ENCODE results near the gene TXNDC2. TPM values are rescaled to one million over a fixed set of nuclear protein-coding genes. Genes with fewer than 3 reads are reported as not detected.
"Not testable (repeated sequence)": the region's sequence is repeated elsewhere in the genome, so short reads cannot be mapped to it uniquely, and the experiment has no call there.

The TXNDC2 gene
- total and polyA plus RNA-seq, 2 donors: 0.02 TPM; not detected in 1

DNA sequence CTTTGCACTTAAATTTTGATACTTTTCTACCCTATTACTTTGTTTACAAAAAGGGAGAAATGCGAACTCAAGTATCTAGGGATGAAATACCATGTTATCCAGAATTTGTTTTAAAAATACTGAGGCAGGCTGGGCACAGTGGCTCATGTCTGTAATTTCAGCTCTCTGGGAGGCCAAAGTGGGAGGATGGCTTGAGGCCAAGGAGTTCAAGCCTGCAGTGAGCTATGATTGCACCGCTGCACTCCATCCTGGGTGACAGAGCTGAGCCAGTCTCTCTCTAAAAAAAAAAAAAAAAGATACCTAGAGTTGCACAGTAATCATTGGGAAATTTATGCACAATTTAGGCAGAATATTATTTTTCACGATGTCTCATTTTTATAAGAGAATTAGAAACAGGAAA lies 15.6 kb downstream of the TXNDC2 start:
- Histone ChIP-seq H3K27ac (ENCODE audit: low read depth in 1 of 2, low read length in 1 of 2) (no peak overlapping the region), H3K27me3 (ENCODE audit: control insufficient read depth in 2 of 2, insufficient read depth in 1 of 2, low read length in 1 of 2) (no peaks in the 10 kb centered on the region), H3K9me3 (ENCODE audit: control insufficient read depth in 2 of 2, insufficient read depth in 1 of 2, low read length in 1 of 2) (no peaks in the 10 kb centered on the region), H3K4me3 (ENCODE audit: low read length in 2 of 2) (no peak overlapping the region), H3K4me1 (ENCODE audit: control insufficient read depth in 2 of 2, insufficient read depth in 2 of 2, low read length in 2 of 2) (no peaks in the 10 kb centered on the region), H3K36me3 (ENCODE audit: control insufficient read depth in 2 of 2, insufficient read depth in 2 of 2, low read length in 1 of 2) (no peaks in the 10 kb centered on the region)
- 97% methylated on average over 3 of the region's 3 CpGs for WGBS
- DNase-seq (ENCODE audit: low read depth in 6 of 9, low spot score in 9 of 9): no peak

DNA sequence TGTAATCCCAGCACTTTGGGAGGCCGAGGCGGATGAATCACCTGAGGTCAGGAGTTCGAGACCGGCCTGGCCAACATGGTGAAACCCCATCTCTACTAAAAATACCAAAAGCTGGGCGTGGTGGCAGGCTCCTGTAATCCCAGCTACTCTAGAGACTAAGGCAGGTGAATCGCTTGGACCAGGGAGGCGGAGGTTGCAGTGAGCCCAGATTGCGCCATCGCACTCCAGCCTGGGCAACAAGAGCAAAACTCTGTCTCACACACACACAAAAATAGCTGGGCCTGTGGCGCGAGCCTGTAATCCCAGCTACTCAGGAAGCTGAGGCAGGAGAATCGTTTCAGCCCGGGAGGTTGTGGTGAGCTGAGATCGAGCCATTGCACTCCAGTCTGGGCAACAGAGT lies 16.5 kb downstream of the TXNDC2 start:
- DNase-seq (ENCODE audit: low read depth in 6 of 9, low spot score in 9 of 9); H3K27ac ChIP-seq (ENCODE audit: low read depth in 1 of 2, low read length in 1 of 2); H3K27me3 ChIP-seq (ENCODE audit: control insufficient read depth in 2 of 2, insufficient read depth in 1 of 2, low read length in 1 of 2); H3K36me3 ChIP-seq (ENCODE audit: control insufficient read depth in 2 of 2, insufficient read depth in 2 of 2, low read length in 1 of 2); H3K4me3 ChIP-seq (ENCODE audit: low read length in 2 of 2); H3K9me3 ChIP-seq (ENCODE audit: control insufficient read depth in 2 of 2, insufficient read depth in 1 of 2, low read length in 1 of 2); H3K4me1 ChIP-seq (ENCODE audit: control insufficient read depth in 2 of 2, insufficient read depth in 2 of 2, low read length in 2 of 2): not testable (repeated sequence)
- WGBS: 96% methylated on average over 14 of the region's 14 CpGs

DNA sequence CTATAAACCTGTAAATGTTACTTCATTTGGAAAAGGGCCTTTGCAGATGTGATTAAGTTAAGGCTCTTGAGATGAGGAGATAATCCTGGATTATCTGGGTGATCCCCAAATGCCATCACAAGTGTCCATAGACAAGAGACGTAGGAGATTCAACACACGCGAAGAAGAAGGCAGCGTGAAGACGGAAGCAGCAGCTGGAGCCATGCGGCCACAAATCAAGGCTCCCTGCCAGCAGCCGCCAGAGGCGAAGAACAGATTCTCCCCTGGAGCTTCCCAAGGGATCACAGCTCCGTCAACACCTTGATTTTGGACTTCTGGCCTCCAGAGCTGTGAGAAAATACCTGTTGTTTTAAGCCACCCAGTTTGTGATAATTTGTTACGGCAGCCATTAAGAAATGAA lies 17.1 kb downstream of the TXNDC2 start:
- no peaks in the 10 kb centered on the region for H3K4me1 ChIP-seq (ENCODE audit: control insufficient read depth in 2 of 2, insufficient read depth in 2 of 2, low read length in 2 of 2)
- H3K27me3 ChIP-seq (ENCODE audit: control insufficient read depth in 2 of 2, insufficient read depth in 1 of 2, low read length in 1 of 2): no peaks in the 10 kb centered on the region
- H3K36me3 ChIP-seq (ENCODE audit: control insufficient read depth in 2 of 2, insufficient read depth in 2 of 2, low read length in 1 of 2): no peaks in the 10 kb centered on the region
- DNase-seq (ENCODE audit: low read depth in 6 of 9, low spot score in 9 of 9): no peak
- H3K27ac ChIP-seq (ENCODE audit: low read depth in 1 of 2, low read length in 1 of 2): no peak overlapping the region
- WGBS: 97% methylated on average over 10 of the region's 10 CpGs
- H3K4me3 ChIP-seq (ENCODE audit: low read length in 2 of 2): no peak overlapping the region
- H3K9me3 ChIP-seq (ENCODE audit: control insufficient read depth in 2 of 2, insufficient read depth in 1 of 2, low read length in 1 of 2): no peaks in the 10 kb centered on the region

- no peak for DNase-seq (ENCODE audit: low read depth in 6 of 9, low spot score in 9 of 9)
- no peaks in the 10 kb centered on the region for H3K36me3 ChIP-seq (ENCODE audit: control insufficient read depth in 2 of 2, insufficient read depth in 2 of 2, low read length in 1 of 2)
- no peaks in the 10 kb centered on the region for H3K4me1 ChIP-seq (ENCODE audit: control insufficient read depth in 2 of 2, insufficient read depth in 2 of 2, low read length in 2 of 2)
- no peaks in the 10 kb centered on the region for H3K9me3 ChIP-seq (ENCODE audit: control insufficient read depth in 2 of 2, insufficient read depth in 1 of 2, low read length in 1 of 2)
- no peak overlapping the region for H3K4me3 ChIP-seq (ENCODE audit: low read length in 2 of 2)
- 90% methylated on average over 5 of the region's 5 CpGs for WGBS
- H3K27ac ChIP-seq (ENCODE audit: low read depth in 1 of 2, low read length in 1 of 2): no peak overlapping the region
- H3K27me3 ChIP-seq (ENCODE audit: control insufficient read depth in 2 of 2, insufficient read depth in 1 of 2, low read length in 1 of 2): no peaks in the 10 kb centered on the region
These were observed 19.7 kb downstream of the TXNDC2 start for GRCh38 chr18:9905401-9905922.

GRCh38 chr18:9906481-9906880 lies 20.7 kb downstream of the TXNDC2 start:
- no peak for DNase-seq (ENCODE audit: low read depth in 6 of 9, low spot score in 9 of 9)
- Histone ChIP-seq H3K9me3 (ENCODE audit: control insufficient read depth in 2 of 2, insufficient read depth in 1 of 2, low read length in 1 of 2) (no peaks in the 10 kb centered on the region), H3K36me3 (ENCODE audit: control insufficient read depth in 2 of 2, insufficient read depth in 2 of 2, low read length in 1 of 2) (no peaks in the 10 kb centered on the region), H3K27ac (ENCODE audit: low read depth in 1 of 2, low read length in 1 of 2) (no peak overlapping the region), H3K4me3 (ENCODE audit: low read length in 2 of 2) (no peak overlapping the region), H3K4me1 (ENCODE audit: control insufficient read depth in 2 of 2, insufficient read depth in 2 of 2, low read length in 2 of 2) (no peaks in the 10 kb centered on the region), H3K27me3 (ENCODE audit: control insufficient read depth in 2 of 2, insufficient read depth in 1 of 2, low read length in 1 of 2) (no peaks in the 10 kb centered on the region)
- WGBS: 66% methylated on average over 3 of the region's 3 CpGs

DNA sequence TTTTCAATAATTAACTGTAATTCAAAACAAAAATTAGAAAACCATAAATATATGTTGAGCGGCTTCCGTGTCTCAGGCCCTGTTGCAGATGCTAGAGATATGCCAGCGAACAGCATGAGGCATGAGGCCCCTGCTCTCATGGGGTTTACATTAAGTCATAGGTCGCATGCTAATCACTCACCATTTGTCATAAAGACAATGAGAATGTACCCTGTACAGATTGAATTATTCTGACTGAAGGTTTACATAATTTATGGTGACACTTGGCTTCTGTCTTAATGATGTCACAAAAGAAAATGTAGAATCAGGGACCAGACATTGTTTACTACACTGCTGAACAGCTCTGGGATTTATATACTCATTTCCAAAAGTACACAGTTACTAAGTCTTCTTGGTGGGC lies 22.1 kb downstream of the TXNDC2 start:
- no peaks in the 10 kb centered on the region for H3K4me1 ChIP-seq (ENCODE audit: control insufficient read depth in 2 of 2, insufficient read depth in 2 of 2, low read length in 2 of 2)
- no peak overlapping the region for H3K27ac ChIP-seq (ENCODE audit: low read depth in 1 of 2, low read length in 1 of 2)
- H3K36me3 ChIP-seq (ENCODE audit: control insufficient read depth in 2 of 2, insufficient read depth in 2 of 2, low read length in 1 of 2): no peaks in the 10 kb centered on the region
- DNase-seq (ENCODE audit: low read depth in 6 of 9, low spot score in 9 of 9): no peak
- H3K9me3 ChIP-seq (ENCODE audit: control insufficient read depth in 2 of 2, insufficient read depth in 1 of 2, low read length in 1 of 2): no peaks in the 10 kb centered on the region
- no peak overlapping the region for H3K4me3 ChIP-seq (ENCODE audit: low read length in 2 of 2)
- H3K27me3 ChIP-seq (ENCODE audit: control insufficient read depth in 2 of 2, insufficient read depth in 1 of 2, low read length in 1 of 2): no peaks in the 10 kb centered on the region
- 99% methylated on average over 4 of the region's 4 CpGs for WGBS

DNA sequence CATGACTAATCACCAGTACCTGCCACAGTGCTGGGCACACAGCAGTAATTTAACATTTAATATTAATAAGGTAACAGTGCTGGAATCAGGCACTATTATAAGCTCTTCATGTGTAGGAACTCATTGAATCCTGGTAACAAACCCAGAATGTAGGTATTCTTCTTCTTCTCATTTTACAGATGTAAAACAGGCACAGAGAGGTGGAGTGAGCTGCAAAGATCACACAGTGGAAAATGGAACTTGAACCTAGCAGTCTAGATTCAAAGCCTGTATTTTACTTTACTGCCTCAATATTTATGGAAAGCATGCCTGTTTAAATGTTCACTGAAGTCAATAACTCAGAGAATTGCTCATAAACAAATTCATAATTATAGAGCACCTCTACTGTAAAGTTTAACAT lies 24.3 kb downstream of the TXNDC2 start:
- Histone ChIP-seq H3K27me3 (ENCODE audit: control insufficient read depth in 2 of 2, insufficient read depth in 1 of 2, low read length in 1 of 2) (no peaks in the 10 kb centered on the region), H3K4me3 (ENCODE audit: low read length in 2 of 2) (no peak overlapping the region), H3K27ac (ENCODE audit: low read depth in 1 of 2, low read length in 1 of 2) (no peak overlapping the region)

DNA sequence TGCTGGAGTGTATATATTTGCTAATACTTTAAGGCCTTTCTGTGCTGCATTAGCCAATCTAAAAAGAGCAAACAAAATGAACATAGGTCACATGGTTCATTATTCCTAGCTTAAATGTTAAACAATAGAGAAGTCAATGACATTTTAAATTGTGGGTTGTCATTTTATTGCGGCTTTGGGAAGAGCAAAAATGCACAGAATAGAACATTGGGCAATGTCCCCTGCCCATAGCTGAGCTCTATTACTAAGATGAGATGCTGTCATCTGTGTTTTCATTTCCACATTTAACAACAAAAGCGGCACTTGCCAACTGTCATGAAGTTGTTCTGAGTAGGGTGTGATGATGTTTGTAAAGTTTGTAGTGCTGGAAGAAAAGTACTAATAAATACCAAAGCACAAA lies 24.9 kb downstream of the TXNDC2 start:
- Histone ChIP-seq H3K4me3 (ENCODE audit: low read length in 2 of 2) (no peak overlapping the region), H3K9me3 (ENCODE audit: control insufficient read depth in 2 of 2, insufficient read depth in 1 of 2, low read length in 1 of 2) (no peaks in the 10 kb centered on the region), H3K4me1 (ENCODE audit: control insufficient read depth in 2 of 2, insufficient read depth in 2 of 2, low read length in 2 of 2) (peaks cover 3% of the 10 kb centered on the region in 2 donors), H3K27ac (ENCODE audit: low read depth in 1 of 2, low read length in 1 of 2) (no peak overlapping the region), H3K27me3 (ENCODE audit: control insufficient read depth in 2 of 2, insufficient read depth in 1 of 2, low read length in 1 of 2) (no peaks in the 10 kb centered on the region), H3K36me3 (ENCODE audit: control insufficient read depth in 2 of 2, insufficient read depth in 2 of 2, low read length in 1 of 2) (no peaks in the 10 kb centered on the region)
- no peak for DNase-seq (ENCODE audit: low read depth in 6 of 9, low spot score in 9 of 9)
- WGBS: 98% methylated on average over 2 of the region's 2 CpGs

More for the DNA sequence above, 24.3 kb downstream of the TXNDC2 start:
- Histone ChIP-seq H3K36me3 (ENCODE audit: control insufficient read depth in 2 of 2, insufficient read depth in 2 of 2, low read length in 1 of 2) (no peaks in the 10 kb centered on the region), H3K4me1 (ENCODE audit: control insufficient read depth in 2 of 2, insufficient read depth in 2 of 2, low read length in 2 of 2) (peaks cover 3% of the 10 kb centered on the region in 2 donors), H3K9me3 (ENCODE audit: control insufficient read depth in 2 of 2, insufficient read depth in 1 of 2, low read length in 1 of 2) (no peaks in the 10 kb centered on the region)
- no peak for DNase-seq (ENCODE audit: low read depth in 6 of 9, low spot score in 9 of 9)

GRCh38 chr18:9911226-9911625 lies 25.5 kb downstream of the TXNDC2 start:
- no peak for DNase-seq (ENCODE audit: low read depth in 6 of 9, low spot score in 9 of 9)
- 97% methylated on average over 5 of the region's 5 CpGs for WGBS
- H3K9me3 ChIP-seq (ENCODE audit: control insufficient read depth in 2 of 2, insufficient read depth in 1 of 2, low read length in 1 of 2): no peaks in the 10 kb centered on the region
- H3K36me3 ChIP-seq (ENCODE audit: control insufficient read depth in 2 of 2, insufficient read depth in 2 of 2, low read length in 1 of 2): no peaks in the 10 kb centered on the region
- no peak overlapping the region for H3K27ac ChIP-seq (ENCODE audit: low read depth in 1 of 2, low read length in 1 of 2)
- H3K4me1 ChIP-seq (ENCODE audit: control insufficient read depth in 2 of 2, insufficient read depth in 2 of 2, low read length in 2 of 2): peaks cover 3 to 4% of the 10 kb centered on the region in 2 donors
- no peak overlapping the region for H3K4me3 ChIP-seq (ENCODE audit: low read length in 2 of 2)
- H3K27me3 ChIP-seq (ENCODE audit: control insufficient read depth in 2 of 2, insufficient read depth in 1 of 2, low read length in 1 of 2): no peaks in the 10 kb centered on the region

DNA sequence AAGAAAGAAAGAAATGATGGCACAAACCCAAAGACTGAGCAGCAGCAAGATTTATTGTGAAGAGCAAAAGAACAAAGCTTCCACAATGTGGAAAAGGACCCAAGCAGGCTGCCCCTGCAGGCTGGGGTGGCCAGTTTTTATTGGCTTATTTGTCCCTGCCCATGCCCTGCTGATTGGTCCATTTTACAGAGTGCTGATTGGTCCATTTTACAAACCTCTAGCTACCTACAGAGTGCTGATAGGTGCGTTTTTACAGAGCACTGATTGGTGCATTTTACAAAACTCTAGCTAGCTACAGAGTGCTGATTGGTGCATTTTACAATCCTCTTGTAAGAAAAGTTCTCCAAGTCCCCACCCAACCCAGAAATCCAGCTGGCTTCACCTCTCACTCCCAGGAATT lies 26.5 kb downstream of the TXNDC2 start:
- not testable (repeated sequence) for H3K9me3 ChIP-seq (ENCODE audit: control insufficient read depth in 2 of 2, insufficient read depth in 1 of 2, low read length in 1 of 2); H3K36me3 ChIP-seq (ENCODE audit: control insufficient read depth in 2 of 2, insufficient read depth in 2 of 2, low read length in 1 of 2); DNase-seq (ENCODE audit: low read depth in 6 of 9, low spot score in 9 of 9); H3K27me3 ChIP-seq (ENCODE audit: control insufficient read depth in 2 of 2, insufficient read depth in 1 of 2, low read length in 1 of 2); H3K4me1 ChIP-seq (ENCODE audit: control insufficient read depth in 2 of 2, insufficient read depth in 2 of 2, low read length in 2 of 2); H3K4me3 ChIP-seq (ENCODE audit: low read length in 2 of 2)
- WGBS: 95% methylated on average over 1 of the region's 1 CpG
- H3K27ac ChIP-seq (ENCODE audit: low read depth in 1 of 2, low read length in 1 of 2): peak overlapping the region in 1 of 2 donors; percentile 8
